Measurements from ENCODE around the gene MKS1. TPM values are rescaled to one million over a fixed set of nuclear protein-coding genes. Genes with fewer than 3 reads are reported as not detected.

Gene MKS1
- total and polyA plus RNA-seq, 2 of the 8 experiments (the other 6 are each of a cell fraction or from before 2014, with no cell fraction given): 12.0 to 21.7 TPM

- TF ChIP-seq EGR1 (IDR thresholded peaks at IDR 0.05; ENCODE audit: borderline replicate concordance, low read depth, low read length) (0 out of 2 replicates have a peak, but pooled peaks have one; percentile 47), KDM4A (IDR thresholded peaks at IDR 0.05; ENCODE audit: low read depth, low read length, severe bottlenecking) (peak; percentile 100), RBBP5 (IDR thresholded peaks at IDR 0.05; ENCODE audit: borderline replicate concordance, low read depth, low read length) (peak; percentile 44; the same call in 1 of the 2 replicates), ATF2 (IDR thresholded peaks at IDR 0.05; ENCODE audit: low read length) (no peak), SUZ12 (IDR thresholded peaks at IDR 0.05; ENCODE audit: low read length) (peak; percentile 67; the same call in 1 of the 2 replicates), SIN3A (conservative IDR thresholded peaks at IDR 0.05 in 1 of 2, IDR thresholded peaks at IDR 0.05 in 1 of 2; ENCODE audit: low read depth in 1 of 2, low read length in 2 of 2) (no peak), SRF (IDR thresholded peaks at IDR 0.05; ENCODE audit: low read depth, low read length) (no peak), YY1 (IDR thresholded peaks at IDR 0.05; ENCODE audit: low read depth, low read length) (no peak)
Observed at GRCh38 chr17:58249270-58250133, 30.4 kb upstream of the MKS1 start (continued).

All from H1 (cell line).